Stomach (tissue), 9 donors: ENCODE results near the gene RAD21L1. TPM values are rescaled to one million over a fixed set of nuclear protein-coding genes. Genes with fewer than 3 reads are reported as not detected.

Experiments used
- DNase-seq, 2 donors: peaks; one replicate each; pipeline versions ENCODE4 v3.0.0 to v3.0.0-alpha.2; 2013 to 2019
- H3K27ac ChIP-seq, 5 donors: fragments of 200-600 bp in 4 of 5; sonication (generic) in 4 of 5; one replicate each; pipeline ENCODE4 v1.5.1; 2013 to 2019; ENCODE audit warnings: mild to moderate bottlenecking in 1 of 5, moderate library complexity in 1 of 5
- H3K27me3 ChIP-seq, 3 donors: fragments of 200-600 bp; sonication (generic); one replicate each; pipeline ENCODE4 v1.5.1; 2017 to 2019; ENCODE audit warnings: mixed run types in 1 of 3
- H3K36me3 ChIP-seq, 4 donors: fragments of 200-600 bp; sonication (generic); 1 replicate in 3 of 4; 2 replicates in 1 of 4; pipeline ENCODE4 v1.5.1; 2016 to 2019
- H3K4me1 ChIP-seq, 4 donors: fragments of 200-600 bp; sonication (generic); one replicate each; pipeline ENCODE4 v1.5.1; 2016 to 2019
- H3K4me3 ChIP-seq, 4 donors: fragments of 200-600 bp; sonication (generic) in 3 of 4; one replicate each; pipeline ENCODE4 v1.5.1; 2016 to 2019; ENCODE audit warnings: mild to moderate bottlenecking in 1 of 4
- H3K9me3 ChIP-seq, 4 donors: fragments of 200-600 bp; sonication (generic); one replicate each; pipeline ENCODE4 v1.5.1; 2016 to 2019
- EP300 ChIP-seq: sonication (generic); formaldehyde crosslinking; IDR thresholded peaks from one replicate; pipeline ENCODE4 v1.6.1; 2017; ENCODE audit warnings: antibody characterized with exemption
- POLR2A ChIP-seq, 4 donors: fragments of 450-650 bp; IDR thresholded peaks; one replicate each; pipeline ENCODE4 v1.6.1; 2016; ENCODE audit warnings: antibody characterized with exemption in 4 of 4, control low read depth in 2 of 4, mild to moderate bottlenecking in 1 of 4, moderate library complexity in 1 of 4
- POLR2AphosphoS5 ChIP-seq, 3 donors: sonication (generic); formaldehyde crosslinking; IDR thresholded peaks; one replicate each; pipeline ENCODE4 v1.6.1; 2016; ENCODE audit warnings: antibody characterized with exemption in 3 of 3
- WGBS, 5 donors: extraction: QIAGEN DNeasy Blood & Tissue Kit in 3 of 5; methylation state at CpG; one replicate each; pipeline versions ENCODE4 v1.1.5 to v1.1.7; 2013 to 2018; 5-methylcytosine and 5-hydroxymethylcytosine counted together
- intact Hi-C: fragments of 100-400 bp; cut with DNase I; formaldehyde crosslinking; loops from one replicate; pipeline ENCODE4 v1.15.1; 2023; ENCODE audit warnings: low total_unique reads
- polyA plus RNA-seq, 3 donors: library from polyadenylated mRNA; stranded (reverse); fragments of 200-250 nt; gene quantifications; one replicate each; pipeline ENCODE4 v1.2.3, GENCODE V29; 2013
- total RNA-seq, 5 donors: library from RNA; depleted of rRNA; stranded (reverse); fragments of >200 nt; gene quantifications; one replicate each; pipeline versions ENCODE4 v1.1.0 to v1.2.3, GENCODE V29; 2014 to 2016
- TF ChIP-seq, protein P1 (sequence below), 7 experiments: fragments of 450-650 bp in 4 of 7; fragments of 200-600 bp in 3 of 7; sonication (generic) in 3 of 7; IDR thresholded peaks; one replicate each; pipeline ENCODE4 v1.5.1; 2016 to 2019; ENCODE audit warnings: antibody characterized with exemption in 7 of 7, control low read depth in 2 of 7, mild to moderate bottlenecking in 1 of 7
- donor health status: healthy with polysubstance abuse.
- donor health status: Bipolar disorder and iron deficiency.
- donor health status: healthy.

Gene RAD21L1
- total and polyA plus RNA-seq, 8 donors: not detected

DNA sequence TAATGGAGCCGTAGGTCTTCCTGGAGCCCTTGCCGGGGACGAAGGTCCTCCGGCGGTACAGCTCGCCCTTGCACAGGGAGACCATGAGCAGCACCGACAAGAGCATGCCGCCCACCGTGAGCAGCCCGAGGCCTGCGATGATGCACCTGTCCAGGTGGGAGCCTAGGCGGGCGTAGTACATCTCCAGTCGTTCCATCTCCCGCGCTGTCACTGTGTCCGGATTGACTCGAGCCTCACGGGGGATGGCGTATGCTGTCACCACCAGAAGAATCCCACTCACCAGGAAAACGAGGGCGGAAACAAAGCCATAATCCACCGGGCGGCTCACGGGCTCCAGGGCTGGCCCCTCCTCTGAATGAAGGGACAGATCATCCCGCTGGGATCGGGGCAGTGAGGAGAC is 44.9 kb upstream of the RAD21L1 start:
- peaks cover 12 to 18% (median 15%) of the 10 kb centered on the region in 4 donors for H3K4me1 ChIP-seq
- WGBS, 5 donors: 94 to 95% (median 95%) methylated on average over 23 to 27 of the region's 27 CpGs
- TF ChIP-seq, protein P1, sequence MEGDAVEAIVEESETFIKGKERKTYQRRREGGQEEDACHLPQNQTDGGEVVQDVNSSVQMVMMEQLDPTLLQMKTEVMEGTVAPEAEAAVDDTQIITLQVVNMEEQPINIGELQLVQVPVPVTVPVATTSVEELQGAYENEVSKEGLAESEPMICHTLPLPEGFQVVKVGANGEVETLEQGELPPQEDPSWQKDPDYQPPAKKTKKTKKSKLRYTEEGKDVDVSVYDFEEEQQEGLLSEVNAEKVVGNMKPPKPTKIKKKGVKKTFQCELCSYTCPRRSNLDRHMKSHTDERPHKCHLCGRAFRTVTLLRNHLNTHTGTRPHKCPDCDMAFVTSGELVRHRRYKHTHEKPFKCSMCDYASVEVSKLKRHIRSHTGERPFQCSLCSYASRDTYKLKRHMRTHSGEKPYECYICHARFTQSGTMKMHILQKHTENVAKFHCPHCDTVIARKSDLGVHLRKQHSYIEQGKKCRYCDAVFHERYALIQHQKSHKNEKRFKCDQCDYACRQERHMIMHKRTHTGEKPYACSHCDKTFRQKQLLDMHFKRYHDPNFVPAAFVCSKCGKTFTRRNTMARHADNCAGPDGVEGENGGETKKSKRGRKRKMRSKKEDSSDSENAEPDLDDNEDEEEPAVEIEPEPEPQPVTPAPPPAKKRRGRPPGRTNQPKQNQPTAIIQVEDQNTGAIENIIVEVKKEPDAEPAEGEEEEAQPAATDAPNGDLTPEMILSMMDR (IDR thresholded peaks at IDR 0.05): no peak
- TF ChIP-seq EP300: no peak
- no peak for TF ChIP-seq POLR2A (IDR thresholded peaks at IDR 0.05)
- TF ChIP-seq POLR2AphosphoS5 (IDR thresholded peaks at IDR 0.05): no peak
- no peak for DNase-seq
- no peaks in the 10 kb centered on the region for H3K9me3 ChIP-seq
- no peak overlapping the region for H3K4me3 ChIP-seq
- H3K27me3 ChIP-seq: peaks cover 6 to 33% (median 24%) of the 10 kb centered on the region in 3 donors
- H3K36me3 ChIP-seq: peaks cover 0 to 38% (median 16%) of the 10 kb centered on the region in 4 donors
- intact Hi-C loops: no loop called here
- H3K27ac ChIP-seq: no peak overlapping the region

DNA sequence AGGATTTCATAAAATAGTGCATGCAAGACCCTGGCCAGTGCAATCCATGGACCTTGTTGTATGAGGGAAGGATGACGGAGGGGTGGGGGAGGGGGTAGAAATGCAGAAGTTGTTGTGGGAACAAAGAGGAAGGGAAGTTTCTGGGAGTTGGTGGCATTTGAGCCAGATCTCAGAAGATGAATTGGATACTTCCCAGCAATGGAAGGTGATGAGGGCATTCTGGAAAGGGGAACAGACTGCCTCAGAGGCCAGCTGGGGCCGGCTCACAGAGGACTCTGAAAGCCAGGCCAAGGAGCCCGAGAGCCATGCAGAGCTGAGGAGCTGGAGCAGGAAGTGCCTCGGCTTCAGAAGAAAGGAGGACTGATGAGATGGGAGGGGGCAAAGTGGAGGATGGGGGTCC is 43.7 kb upstream of the RAD21L1 start:
- DNase-seq: no peak
- intact Hi-C loops: no loop called here
- Histone ChIP-seq H3K27ac (no peak overlapping the region), H3K9me3 (no peaks in the 10 kb centered on the region), H3K36me3 (peaks cover 0 to 26% (median 6%) of the 10 kb centered on the region in 4 donors), H3K4me1 (peaks cover 12 to 27% (median 18%) of the 10 kb centered on the region in 4 donors), H3K4me3 (no peak overlapping the region), H3K27me3 (peaks cover 6 to 45% (median 25%) of the 10 kb centered on the region in 3 donors)
- 42 to 59% (median 51%) methylated on average over 4 of the region's 4 CpGs for WGBS, 5 donors
- TF ChIP-seq POLR2A (IDR thresholded peaks at IDR 0.05): no peak
- no peak for TF ChIP-seq EP300
- TF ChIP-seq, protein P1 (IDR thresholded peaks at IDR 0.05): no peak
- TF ChIP-seq POLR2AphosphoS5 (IDR thresholded peaks at IDR 0.05): no peak

DNA sequence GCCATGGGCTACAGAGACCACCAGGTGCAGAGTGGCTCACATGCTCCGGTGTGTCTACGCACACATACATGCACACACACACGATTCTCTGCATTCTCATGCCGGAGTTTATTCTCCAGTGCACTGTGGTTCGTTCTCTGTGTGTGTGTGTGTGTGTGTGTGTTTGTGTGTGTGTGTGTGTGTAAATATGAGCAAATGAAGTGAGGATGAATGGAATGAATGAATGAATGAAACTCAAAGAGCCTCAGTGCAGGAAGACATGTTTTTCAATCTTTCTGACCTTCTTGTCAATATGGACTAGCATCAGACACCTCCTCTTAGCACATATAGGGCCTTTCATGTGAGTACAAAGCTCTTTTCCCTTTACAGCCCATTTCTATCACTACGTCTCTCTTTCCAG is 42.7 kb upstream of the RAD21L1 start:
- peaks cover 0 to 19% (median 5%) of the 10 kb centered on the region in 4 donors for H3K36me3 ChIP-seq
- intact Hi-C loops: no loop called here
- H3K27me3 ChIP-seq: peaks cover 6 to 46% (median 25%) of the 10 kb centered on the region in 3 donors
- 48 to 75% (median 65%) methylated on average over 6 of the region's 6 CpGs for whole genome bisulfite sequencing, 5 donors
- no peak for DNase-seq
- no peak overlapping the region for H3K4me3 ChIP-seq
- no peak overlapping the region for H3K27ac ChIP-seq
- TF ChIP-seq EP300: no peak
- no peak for TF ChIP-seq POLR2A (IDR thresholded peaks at IDR 0.05)
- TF ChIP-seq POLR2AphosphoS5 (IDR thresholded peaks at IDR 0.05): no peak
- TF ChIP-seq, protein P1 (IDR thresholded peaks at IDR 0.05): no peak
- H3K9me3 ChIP-seq: no peaks in the 10 kb centered on the region
- H3K4me1 ChIP-seq: peaks cover 12 to 28% (median 21%) of the 10 kb centered on the region in 4 donors

DNA sequence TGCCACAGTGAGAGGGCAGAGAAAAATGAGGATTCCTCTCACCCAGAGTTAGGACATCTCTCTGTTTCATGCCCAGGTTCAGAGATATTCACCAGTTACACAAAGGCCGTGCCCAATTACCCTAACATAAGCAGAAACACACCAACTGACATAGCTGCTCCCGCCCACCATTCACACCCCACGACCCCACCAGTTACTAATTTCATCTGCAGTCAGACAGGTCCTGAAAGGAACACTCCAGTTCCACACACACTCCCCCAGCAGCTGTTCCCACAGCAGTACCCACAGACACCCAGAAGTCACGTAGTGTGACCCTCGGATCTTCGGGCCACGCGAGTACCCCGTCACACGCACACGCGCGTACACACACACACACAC is 41.6 kb upstream of the RAD21L1 start:
- Histone ChIP-seq H3K36me3 (peaks cover 0 to 13% (median 3%) of the 10 kb centered on the region in 4 donors), H3K27me3 (peaks cover 6 to 46% (median 25%) of the 10 kb centered on the region in 3 donors), H3K4me3 (peak overlapping the region in 3 of 4 donors; percentile 47 to 73 (median 62)), H3K27ac (no peak overlapping the region), H3K4me1 (peaks cover 12 to 28% (median 21%) of the 10 kb centered on the region in 4 donors), H3K9me3 (no peaks in the 10 kb centered on the region)
- intact Hi-C loops: no loop called here
- no peak for DNase-seq
- WGBS, 5 donors: 23 to 32% (median 25%) methylated on average over 12 to 13 of the region's 13 CpGs
- TF ChIP-seq POLR2A (IDR thresholded peaks at IDR 0.05) (no peak), POLR2AphosphoS5 (IDR thresholded peaks at IDR 0.05) (no peak), EP300 (no peak)
- TF ChIP-seq, protein P1 (IDR thresholded peaks at IDR 0.05): no peak
